Measurements from ENCODE around the gene POLG2.

The POLG2 gene

GRCh38 chr17:64496786-64497564, at the start of gene POLG2:
Gene POLG2 (minus strand): TSS chr17:64497054. CDS start chr17:64496968, 86 bp downstream.
- DNase-seq = peak; percentile 91

- DNase-seq = no peak
Observed at GRCh38 chr17:64544742-64545141, 47.9 kb upstream of the POLG2 start.

DNA sequence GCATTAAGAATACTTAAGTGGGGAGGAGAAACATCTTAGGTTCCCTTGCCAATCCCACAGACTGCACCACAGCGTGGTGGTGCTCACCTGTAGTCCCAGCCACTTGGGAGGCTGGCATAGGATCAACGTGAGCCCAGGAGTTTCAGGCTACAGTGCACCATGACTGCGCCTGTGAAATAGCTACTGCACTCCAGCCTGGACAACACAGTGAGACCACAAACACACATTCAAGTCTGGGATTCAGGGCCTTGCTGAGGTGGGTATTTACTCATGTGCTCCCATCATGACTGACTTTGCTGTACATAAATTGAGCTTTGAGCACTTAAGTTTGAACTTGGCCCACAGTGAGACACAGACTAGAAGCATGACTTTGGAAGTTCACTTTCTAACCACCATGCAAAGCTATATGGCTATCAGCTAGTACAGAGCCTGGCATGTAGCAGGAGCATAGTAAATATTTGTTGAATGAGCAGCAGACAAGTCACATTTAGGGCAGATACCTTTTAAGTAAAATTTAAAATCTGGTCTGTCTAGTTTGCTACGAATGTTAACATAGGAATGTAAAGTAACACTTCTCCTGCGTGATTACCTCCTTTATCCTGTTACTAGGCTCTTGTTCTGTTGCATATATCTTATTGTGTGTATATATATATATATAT, 43.4 kb upstream of the POLG2 start:
- no peak for DNase-seq

DNA sequence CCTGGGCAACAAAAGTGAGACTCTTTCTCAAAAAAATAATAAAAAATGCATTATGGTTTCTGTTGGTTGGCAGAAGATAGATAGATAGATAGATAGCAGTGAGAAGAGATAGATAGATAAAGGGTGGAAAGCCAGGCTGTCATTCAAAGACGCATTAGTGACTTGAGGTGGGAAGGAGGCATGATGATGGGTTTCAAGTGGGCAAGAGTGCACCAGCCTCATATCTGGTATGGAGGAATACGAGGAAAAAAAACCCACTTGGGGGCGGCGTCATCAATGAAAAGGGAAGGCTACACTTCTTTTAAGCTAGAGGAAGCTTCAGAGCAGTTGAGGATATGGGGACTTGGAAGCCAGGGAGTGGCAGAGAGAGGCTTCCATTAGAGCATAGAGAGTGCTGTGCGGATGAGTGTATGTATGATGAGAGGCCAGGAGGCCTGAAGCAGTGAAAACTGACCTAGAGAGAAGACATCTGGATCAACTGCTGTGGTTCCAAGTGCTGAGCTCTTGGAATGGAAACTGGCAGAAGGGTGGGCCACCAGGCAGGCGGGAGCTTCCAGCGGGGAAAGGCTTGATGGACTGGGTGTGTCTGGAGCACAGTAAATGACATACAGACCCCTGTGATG, 41.8 kb upstream of the POLG2 start:
- DNase-seq = no peak

- DNase-seq = no peak
Observed at GRCh38 chr17:64537488-64537887, 40.6 kb upstream of the POLG2 start.

DNA sequence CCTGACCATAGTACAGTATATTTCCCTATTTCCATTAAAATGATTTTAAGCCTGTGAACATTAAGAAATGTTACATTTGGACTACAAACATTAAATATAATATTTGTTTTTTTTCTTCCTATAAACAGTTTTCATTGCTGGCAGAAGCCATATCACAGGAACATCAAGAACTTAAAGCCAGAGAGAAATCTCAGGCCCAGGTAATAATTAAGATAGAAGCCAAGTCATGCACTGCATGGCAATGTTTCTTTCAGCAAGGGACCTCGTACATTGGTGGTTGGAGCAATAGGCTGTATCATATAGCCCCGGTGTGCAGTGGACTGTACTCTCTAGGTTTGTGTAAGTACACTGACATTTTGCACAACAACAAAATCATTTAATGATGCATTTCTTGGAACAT, 40.1 kb upstream of the POLG2 start:
- no peak for DNase-seq

- DNase-seq = no peak
Observed at GRCh38 chr17:64535357-64535756, 38.5 kb upstream of the POLG2 start.

- DNase-seq = no peak
Observed at GRCh38 chr17:64534187-64534586, 37.3 kb upstream of the POLG2 start.

DNA sequence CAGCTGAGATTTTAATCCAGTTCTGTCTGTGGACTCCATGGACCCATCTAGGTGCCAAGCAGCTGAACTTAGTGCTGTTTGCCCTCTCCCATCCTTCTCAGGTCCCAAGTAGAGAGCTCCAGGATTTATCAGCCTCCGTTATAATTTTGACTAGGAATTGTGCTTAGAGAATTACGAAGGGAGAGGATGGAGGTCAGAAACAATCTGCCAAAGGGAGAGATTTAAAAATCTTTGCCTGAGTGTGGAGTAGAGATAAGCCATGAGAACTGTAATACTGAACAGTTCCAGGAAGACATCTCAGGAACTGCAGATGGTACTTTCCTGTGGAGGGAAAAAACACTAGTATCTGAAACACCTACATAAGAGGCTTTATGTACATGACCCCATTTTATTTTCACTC, 36.9 kb upstream of the POLG2 start:
- DNase-seq = no peak

DNA sequence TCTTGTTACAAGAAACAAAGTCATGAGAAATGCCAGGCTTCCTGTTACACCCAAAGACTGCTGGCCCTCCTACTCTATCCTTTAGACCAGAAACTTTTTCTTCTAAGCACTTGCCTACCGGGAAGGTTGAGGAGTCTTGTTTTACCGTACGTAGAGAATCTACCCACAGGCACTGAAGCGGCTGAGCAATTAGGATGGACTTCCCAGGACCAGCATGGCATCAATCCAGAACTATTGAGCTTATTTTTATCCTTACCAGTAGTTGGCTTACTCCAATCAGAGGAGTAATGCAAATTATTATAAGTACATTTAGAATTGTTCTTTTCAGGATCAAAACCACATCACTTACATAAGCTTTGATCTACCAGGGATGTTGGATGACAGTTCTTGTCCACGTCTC, 35.6 kb upstream of the POLG2 start:
- DNase-seq = no peak

DNA sequence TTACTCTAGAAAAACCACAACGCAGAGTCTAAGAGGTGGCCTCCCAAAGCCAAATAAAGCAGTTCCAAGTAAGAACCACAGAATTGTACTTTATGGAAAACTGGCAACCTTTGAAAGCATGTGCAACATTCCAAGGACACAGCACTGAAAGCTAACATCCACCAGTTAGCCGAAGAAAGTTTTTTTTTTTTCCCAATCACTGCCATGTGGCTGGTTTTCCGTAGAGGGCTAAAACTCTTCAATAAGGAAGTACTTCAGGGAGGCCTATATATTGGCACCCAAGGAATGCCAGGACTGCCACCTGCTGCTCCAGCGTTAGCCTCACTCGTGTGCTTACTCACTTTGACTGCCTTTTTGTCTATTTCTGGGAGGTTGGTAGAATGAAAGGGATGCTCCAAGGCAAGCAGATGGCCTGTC, 35.1 kb upstream of the POLG2 start:
- no peak for DNase-seq

- no peak for DNase-seq
Observed at GRCh38 chr17:64529221-64529620, 32.4 kb upstream of the POLG2 start.

DNA sequence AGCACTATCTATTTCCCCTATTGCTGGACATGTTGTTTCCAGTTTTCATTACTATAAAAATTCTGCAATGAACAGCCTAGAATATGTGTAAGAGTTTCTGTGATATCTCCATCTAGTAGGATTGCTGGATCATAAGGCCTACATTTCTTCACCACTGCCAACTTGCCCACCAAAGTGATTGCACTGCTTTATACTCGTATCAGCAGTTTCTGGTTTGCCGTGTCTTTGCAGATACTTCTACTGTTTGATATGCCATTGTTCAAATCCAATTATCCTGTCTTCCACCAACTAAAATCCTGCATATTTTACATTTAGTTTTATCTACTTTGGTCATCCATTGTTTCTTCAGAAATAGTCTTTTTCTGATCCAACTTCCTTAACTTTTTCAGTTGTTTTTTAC, 31.1 kb upstream of the POLG2 start:
- no peak for DNase-seq

DNA sequence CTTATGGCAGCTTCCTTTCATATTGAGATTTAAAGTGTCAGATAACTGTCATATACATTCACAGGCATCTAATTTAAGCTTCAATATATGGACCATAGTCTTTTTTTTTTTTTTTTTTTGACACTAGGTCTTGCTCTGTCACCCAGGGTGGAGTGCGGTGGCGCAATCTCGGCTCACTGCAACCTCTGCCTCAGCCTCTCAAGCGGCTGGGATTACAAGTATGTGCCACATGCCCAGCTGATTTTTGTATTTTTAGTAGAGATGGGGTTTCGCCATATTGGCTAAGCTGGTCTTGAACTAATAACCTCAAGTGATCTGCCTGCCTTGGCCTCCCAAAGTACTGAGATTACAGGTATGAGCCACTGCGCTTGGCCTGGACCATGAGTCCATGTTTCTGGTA, 23.5 kb upstream of the POLG2 start:
- no peak for DNase-seq

DNA sequence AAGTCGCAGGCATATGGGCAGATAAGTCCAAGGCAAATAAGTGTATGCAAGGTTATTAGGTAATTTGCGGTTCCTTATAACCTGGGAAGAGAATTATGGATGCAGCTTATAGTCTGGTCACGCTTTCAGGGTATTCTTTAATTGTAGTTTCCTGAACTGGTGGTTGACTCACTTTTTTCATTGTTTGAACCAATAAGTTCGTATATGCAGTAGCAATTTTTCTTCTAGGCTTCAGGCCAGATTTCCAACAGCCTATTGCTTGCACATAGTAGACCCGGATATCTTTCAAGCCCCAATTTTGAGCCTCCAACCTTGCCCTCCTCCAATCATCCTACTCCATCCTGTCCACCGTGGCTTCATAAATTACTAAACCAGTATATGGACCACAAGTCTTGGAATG, 22.7 kb upstream of the POLG2 start:
- DNase-seq = no peak

DNA sequence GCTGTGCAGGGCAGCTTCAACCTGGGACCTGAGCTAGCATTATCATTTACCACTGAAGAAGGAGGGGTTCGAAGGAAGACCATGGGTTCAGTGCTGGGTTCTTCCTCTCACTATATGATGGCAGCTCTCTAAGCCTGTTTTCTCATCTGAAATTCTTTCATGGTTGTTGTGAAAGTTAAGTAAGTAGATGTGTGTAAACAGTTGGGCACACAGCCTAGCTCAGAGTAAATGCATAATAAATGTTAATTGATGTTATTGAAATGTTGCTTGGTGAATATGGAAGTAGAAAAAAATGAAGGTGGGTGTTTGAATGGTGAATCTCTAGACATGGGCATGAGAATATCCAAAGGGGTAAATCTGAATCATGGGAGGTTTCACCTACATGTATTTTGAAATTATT, 19.0 kb upstream of the POLG2 start:
- no peak for DNase-seq

DNA sequence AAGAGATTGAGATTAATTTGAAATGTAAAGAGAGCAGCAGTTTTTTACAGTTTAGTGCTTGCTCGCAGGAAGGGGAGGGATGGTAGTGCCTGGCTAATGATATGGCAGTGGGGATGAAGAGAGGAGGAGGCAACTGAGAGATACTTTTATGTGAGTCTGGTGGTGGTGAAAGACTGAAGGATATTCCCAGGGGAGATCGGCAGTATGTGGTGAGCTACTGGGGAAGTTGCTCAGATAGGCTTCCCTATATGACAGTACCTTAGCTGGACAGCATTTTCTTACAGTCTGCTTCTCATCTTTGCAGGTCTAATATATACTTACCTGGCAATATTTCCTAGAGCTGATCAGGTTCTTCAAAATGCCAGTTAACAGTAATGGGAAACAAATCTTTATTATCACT, 18.6 kb upstream of the POLG2 start:
- DNase-seq = no peak

GRCh38 chr17:64509179-64509578, 12.3 kb upstream of the POLG2 start:
- DNase-seq = no peak

DNA sequence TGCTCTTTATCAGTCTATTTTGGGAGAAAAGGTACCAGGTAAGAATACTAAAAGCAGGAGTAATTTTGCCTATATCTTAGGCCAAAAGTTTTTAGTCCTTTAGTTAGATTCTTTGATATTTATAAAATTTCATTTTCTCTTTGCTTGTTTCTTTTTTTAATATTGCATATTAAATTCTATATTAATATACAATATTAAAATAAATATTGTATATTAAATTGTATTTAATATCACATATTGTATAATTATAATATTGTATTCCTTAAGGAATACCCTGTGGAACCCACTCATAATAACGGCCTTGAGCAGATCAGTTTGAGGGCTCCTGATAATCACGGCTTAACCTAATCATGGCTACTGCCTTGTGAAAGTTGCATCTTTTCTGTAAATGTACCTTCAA, 11.8 kb upstream of the POLG2 start:
- no peak for DNase-seq

DNA sequence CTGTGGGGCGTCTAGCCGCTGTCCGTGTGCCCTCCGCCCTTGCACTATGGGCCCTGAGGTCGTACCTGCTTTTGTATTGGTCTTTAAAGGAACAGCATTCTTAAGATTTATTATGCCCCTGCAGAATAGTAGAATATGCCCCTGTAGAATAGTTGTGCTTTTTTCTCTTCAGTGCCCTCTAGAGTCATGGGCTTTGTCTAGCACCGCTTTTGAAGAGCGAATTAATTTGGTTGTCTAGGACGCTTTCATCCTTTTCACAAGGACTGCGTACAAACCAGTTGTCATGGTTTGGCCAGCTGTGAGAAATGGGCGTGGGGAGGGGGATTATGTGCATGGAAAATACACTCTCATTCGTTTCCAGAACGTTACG, 10.5 kb upstream of the POLG2 start:
- peak; percentile 53 for DNase-seq

DNA sequence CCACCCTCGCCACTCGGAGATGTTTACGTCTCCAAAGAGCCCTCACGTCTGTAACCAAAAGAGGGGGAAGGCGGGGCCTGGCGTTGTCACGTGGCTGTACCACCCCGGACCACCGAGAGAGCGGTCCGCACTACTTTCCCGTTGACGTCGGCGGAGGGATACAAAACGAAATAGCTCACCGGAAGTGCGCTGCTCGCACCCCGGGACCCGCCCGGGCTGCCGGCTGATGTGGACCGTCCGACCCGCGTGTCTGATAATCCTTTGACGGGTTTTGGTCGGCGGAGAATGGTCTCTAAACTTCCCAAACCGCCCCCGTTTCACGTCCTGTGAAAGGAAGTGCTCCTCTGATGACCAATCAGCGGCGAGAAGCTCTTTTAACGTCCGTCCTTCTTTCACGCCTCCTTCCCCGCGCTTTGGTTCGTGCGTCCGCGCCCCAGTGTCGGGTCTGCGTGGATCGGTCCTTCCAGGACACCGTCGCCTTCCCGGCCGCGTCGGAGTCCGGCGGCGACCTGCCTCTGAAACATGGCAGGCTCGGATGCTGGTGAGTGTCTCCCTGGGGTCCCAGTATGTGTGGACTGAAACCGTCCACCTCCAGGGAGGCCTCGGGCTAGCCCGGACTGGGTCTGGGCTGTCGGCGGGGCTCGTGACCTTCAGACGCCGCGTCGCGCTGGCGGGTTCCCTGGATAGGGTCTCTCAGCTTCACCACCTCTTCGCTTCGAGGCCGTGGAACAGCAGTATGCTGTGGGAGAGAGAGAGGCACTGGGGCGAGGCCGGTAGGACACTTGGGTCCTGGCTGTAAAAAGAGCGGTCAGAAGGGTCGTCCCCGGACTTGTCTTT, 9.9 kb upstream of the POLG2 start, which contains the start of gene CEP95:
CEP95 (plus strand) TSS at position 402 of the 837 bp plus-strand sequence; CDS start at position 523, 121 bp downstream.
- peak; percentile 98 for DNase-seq

- peak; percentile 98 for DNase-seq
Observed at GRCh38 chr17:64506201-64506575, 9.3 kb upstream of the POLG2 start, which contains the start of gene DDX5. Gene DDX5 (minus strand): TSS chr17:64506289. CDS start chr17:64506119, 170 bp downstream.

Measured in DMS 273 treated with DMSO at 0.1 percent for 48 hours (cell line).